ENCODE results near the gene PRELID2. TPM values are rescaled to one million over a fixed set of nuclear protein-coding genes. Genes with fewer than 3 reads are reported as not detected.
"Not testable (repeated sequence)": the region's sequence is repeated elsewhere in the genome, so short reads cannot be mapped to it uniquely, and the experiment has no call there.

The PRELID2 gene
- total RNA-seq, 1 donor, result 1.7 TPM

DNA sequence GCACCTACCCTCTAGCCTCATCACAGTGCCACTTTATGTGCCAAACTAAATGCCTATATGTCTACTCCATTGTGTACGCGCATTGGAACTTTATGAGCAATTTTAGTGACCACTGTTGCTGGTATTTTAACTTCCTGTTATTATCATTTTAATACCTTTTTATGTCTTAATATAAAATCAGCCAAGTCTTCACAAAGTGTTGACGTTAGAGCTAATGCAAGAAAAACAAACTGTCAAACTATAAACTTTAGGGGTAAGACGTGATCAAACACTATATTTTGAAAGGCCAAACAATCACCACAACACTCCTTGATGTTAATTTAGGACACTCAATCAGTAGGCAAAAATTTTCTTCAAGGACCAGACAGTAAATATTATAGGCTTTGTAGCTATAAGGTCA, 73.9 kb downstream of the PRELID2 start:
- Histone ChIP-seq H3K9me3 (ENCODE audit: low read depth, low read length) (no peaks in the 10 kb centered on the region), H3K4me3 (ENCODE audit: low read length) (no peak overlapping the region), H3K27me3 (ENCODE audit: insufficient read depth, low read length) (no peaks in the 10 kb centered on the region), H3K4me1 (ENCODE audit: insufficient read depth, low read length) (no peaks in the 10 kb centered on the region)

DNA sequence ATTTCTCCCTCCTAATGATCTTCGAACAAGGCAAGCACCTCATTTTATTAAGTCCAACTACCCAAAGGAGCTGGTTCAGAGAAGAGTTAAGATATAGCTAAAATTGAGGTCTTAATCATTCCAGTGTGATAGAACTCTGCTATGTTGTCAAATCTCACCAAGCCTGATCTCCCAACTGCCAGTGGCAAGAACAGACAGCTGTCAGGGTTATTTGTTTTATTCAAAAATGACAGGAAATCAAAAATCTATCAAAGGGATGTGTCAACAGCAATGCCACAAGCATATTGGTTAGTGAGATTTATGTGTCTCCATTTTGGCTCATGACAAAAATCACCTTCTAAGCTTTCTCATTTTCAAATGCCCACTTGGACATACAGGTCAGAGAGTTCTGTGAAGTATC, 74.5 kb downstream of the PRELID2 start:
- Histone ChIP-seq H3K4me3 (ENCODE audit: low read length) (no peak overlapping the region), H3K9me3 (ENCODE audit: low read depth, low read length) (no peaks in the 10 kb centered on the region), H3K4me1 (ENCODE audit: insufficient read depth, low read length) (no peaks in the 10 kb centered on the region), H3K27me3 (ENCODE audit: insufficient read depth, low read length) (no peaks in the 10 kb centered on the region)

DNA sequence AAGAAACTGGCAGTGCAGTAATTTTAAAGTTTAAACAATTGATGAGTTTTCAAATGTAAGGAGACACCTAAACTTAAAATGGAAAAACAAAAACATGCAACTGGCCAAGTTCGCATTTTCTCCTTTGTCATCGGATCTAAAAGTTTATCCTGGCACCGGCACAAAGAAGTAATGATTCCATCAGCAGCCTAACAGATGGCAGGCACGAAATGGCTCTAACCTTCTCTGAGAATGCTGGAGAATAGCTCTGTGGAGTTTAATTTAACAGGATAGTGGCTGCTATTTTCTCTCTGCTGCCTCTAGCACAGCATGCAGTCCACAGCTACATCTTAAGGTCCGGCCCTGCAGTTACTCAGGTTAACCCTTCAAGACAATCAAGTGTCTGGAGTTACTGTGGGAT, 82.2 kb downstream of the PRELID2 start:
- Histone ChIP-seq H3K27me3 (ENCODE audit: insufficient read depth, low read length) (no peaks in the 10 kb centered on the region), H3K4me1 (ENCODE audit: insufficient read depth, low read length) (no peaks in the 10 kb centered on the region), H3K4me3 (ENCODE audit: low read length) (no peak overlapping the region), H3K9me3 (ENCODE audit: low read depth, low read length) (no peaks in the 10 kb centered on the region)

DNA sequence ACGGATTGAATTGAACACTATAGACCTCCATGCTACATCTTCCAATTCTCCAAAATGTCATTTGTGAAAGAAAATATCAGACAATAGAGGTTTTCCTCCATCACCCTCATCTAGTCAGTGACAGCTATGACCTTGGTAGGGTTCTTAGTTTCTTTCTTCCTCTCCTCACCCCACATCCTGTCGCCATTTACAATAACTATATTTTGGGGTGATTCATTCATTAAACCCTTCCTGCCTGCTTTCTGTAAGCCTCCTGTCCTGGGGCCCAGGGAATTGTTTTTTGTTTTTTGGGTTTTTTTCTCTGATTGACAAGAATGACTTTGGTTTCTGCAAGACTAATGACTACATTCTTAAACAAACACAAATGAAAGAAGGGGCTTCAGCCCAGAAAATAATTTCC, 82.6 kb downstream of the PRELID2 start:
- H3K4me1 ChIP-seq (ENCODE audit: insufficient read depth, low read length), result no peaks in the 10 kb centered on the region
- H3K9me3 ChIP-seq (ENCODE audit: low read depth, low read length), result no peaks in the 10 kb centered on the region
- H3K27me3 ChIP-seq (ENCODE audit: insufficient read depth, low read length), result no peaks in the 10 kb centered on the region
- no peak overlapping the region for H3K4me3 ChIP-seq (ENCODE audit: low read length)

DNA sequence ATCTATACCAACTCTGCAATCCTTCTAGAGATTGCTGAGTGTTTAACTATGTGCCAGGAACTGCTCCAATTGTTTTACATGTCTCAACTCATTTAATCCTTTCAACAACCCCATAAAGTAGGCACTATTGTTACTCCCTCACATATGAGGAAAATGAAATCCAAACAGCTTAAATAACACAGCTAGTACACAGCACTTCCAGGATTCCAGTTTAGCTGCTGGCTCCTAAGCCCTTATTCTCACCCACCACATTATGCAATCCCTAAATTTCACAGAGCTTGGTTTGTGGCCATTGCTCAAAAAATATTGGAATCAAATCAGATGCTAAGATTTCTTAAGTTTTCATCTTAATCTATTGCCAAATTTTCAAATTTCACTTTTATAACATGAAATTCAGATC, 84.9 kb downstream of the PRELID2 start:
- Histone ChIP-seq H3K4me1 (ENCODE audit: insufficient read depth, low read length) (no peaks in the 10 kb centered on the region), H3K9me3 (ENCODE audit: low read depth, low read length) (no peaks in the 10 kb centered on the region), H3K27me3 (ENCODE audit: insufficient read depth, low read length) (no peaks in the 10 kb centered on the region), H3K4me3 (ENCODE audit: low read length) (no peak overlapping the region)

DNA sequence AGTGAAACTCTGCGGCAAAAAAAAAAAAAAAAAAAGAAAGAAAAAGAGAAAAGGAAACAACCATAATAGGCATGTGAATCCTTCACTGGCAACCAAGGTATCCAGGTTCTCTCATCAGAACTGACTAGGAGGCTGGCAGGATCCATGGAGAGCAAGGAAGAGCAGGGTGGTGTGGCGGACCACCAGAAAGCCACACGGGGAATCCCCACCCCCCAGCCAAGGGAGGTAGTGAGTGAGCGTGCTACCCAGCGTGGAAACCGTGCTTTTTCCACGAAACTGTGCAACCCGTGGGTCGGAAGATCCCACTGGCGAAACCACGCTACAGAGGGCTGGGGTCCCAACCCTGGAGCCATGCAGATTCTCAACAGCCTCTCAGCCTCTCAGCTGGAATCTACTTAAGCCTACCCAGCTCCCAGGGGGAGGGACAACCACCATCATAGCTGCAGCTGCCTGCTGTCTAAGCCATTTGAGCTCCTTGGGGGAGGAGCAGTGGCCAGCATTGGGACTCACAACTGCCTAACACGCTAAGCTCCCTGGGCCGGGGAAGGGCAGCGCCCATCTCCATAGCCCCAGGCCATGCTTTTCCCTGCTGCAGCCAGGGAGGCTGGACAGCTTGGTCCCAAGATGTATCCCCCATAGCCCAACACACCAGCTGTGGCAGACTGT, 91.6 kb downstream of the PRELID2 start:
- no peaks in the 10 kb centered on the region for H3K9me3 ChIP-seq (ENCODE audit: low read depth, low read length)
- no peak overlapping the region for H3K4me3 ChIP-seq (ENCODE audit: low read length)
- H3K4me1 ChIP-seq (ENCODE audit: insufficient read depth, low read length), result no peaks in the 10 kb centered on the region
- no peaks in the 10 kb centered on the region for H3K27me3 ChIP-seq (ENCODE audit: insufficient read depth, low read length)

DNA sequence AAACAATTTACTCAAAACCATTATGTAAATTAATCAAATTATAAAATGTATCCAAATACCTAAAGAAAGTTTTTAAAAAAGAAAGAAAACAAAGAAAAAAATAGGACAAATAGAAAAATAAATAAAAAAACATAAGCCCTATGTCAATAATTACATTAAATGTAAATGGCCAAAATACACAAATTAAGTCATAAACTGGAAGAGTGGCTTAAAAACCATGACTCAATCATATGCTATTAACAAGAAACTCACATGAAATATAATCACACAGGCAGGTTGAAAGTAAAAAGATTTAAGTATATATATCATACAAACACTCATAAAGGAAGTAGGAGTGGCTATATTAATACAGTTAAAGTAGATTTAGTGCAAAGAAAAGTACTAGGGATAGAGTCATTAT, 95.3 kb downstream of the PRELID2 start:
- no peaks in the 10 kb centered on the region for H3K4me1 ChIP-seq (ENCODE audit: insufficient read depth, low read length)
- no peaks in the 10 kb centered on the region for H3K9me3 ChIP-seq (ENCODE audit: low read depth, low read length)
- no peaks in the 10 kb centered on the region for H3K27me3 ChIP-seq (ENCODE audit: insufficient read depth, low read length)
- H3K4me3 ChIP-seq (ENCODE audit: low read length), result no peak overlapping the region

DNA sequence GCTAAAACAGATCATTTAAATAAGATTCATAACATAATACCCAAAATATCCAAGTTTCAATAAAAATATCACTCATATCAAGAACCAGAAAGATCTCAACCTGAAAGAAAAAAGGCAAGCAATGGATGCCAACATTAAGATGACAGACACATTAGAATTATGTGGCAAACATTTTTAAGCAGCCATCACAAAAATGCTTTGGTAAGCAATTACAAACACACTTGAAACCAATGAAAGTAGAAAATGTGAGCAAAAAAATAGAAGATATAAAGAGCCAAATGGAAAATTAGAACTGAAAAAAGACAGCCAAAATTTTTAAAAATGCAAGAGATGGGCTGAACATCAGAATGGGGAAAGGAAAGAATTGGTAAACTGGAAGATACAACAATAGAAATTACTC, 96.9 kb downstream of the PRELID2 start:
- H3K4me1 ChIP-seq (ENCODE audit: insufficient read depth, low read length), result no peaks in the 10 kb centered on the region
- H3K9me3 ChIP-seq (ENCODE audit: low read depth, low read length), result no peaks in the 10 kb centered on the region
- no peak overlapping the region for H3K4me3 ChIP-seq (ENCODE audit: low read length)
- H3K27me3 ChIP-seq (ENCODE audit: insufficient read depth, low read length), result no peaks in the 10 kb centered on the region

DNA sequence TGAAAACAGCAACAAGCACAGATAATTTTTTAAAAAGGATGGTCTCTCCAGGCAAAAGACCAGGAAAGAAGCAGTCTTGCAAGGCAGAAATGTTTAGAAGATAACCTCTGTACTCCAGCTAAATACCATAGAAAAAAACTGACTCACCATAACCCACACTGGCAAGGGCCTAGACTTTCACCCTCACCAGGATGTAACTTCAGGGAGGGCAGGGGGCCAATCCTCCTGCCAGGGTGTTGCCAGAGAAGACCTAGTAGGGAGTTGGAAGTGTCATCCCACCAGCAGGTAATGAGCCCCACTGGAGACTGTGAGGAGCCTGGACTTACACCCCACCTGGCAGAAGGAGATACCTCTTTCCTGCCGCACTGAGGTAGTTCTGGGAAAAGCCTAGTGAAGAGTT, 97.6 kb downstream of the PRELID2 start:
- Histone ChIP-seq H3K9me3 (ENCODE audit: low read depth, low read length) (no peaks in the 10 kb centered on the region), H3K4me1 (ENCODE audit: insufficient read depth, low read length) (no peaks in the 10 kb centered on the region), H3K27me3 (ENCODE audit: insufficient read depth, low read length) (no peaks in the 10 kb centered on the region), H3K4me3 (ENCODE audit: low read length) (no peak overlapping the region)

DNA sequence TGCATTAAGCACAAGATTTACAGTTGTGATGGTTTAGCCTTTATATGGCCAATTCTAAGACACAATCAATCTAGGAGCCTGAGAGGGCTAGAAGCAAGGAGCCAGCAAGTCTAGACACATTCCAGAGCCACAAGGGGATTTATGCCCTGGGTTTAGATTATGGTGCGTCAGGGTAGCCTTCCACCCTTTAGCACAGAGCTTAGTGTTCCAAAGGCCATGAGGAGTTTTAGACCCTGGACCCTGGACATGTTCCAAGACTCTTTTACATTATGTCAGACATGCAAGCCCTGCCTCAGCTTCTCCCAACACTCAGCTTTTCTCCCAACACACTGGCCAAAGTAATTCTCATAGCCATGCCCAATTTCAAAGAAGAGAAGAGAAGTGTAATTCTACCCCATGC, 105.2 kb downstream of the PRELID2 start:
- H3K27me3 ChIP-seq (ENCODE audit: insufficient read depth, low read length); H3K9me3 ChIP-seq (ENCODE audit: low read depth, low read length); H3K4me3 ChIP-seq (ENCODE audit: low read length); H3K4me1 ChIP-seq (ENCODE audit: insufficient read depth, low read length): not testable (repeated sequence)

DNA sequence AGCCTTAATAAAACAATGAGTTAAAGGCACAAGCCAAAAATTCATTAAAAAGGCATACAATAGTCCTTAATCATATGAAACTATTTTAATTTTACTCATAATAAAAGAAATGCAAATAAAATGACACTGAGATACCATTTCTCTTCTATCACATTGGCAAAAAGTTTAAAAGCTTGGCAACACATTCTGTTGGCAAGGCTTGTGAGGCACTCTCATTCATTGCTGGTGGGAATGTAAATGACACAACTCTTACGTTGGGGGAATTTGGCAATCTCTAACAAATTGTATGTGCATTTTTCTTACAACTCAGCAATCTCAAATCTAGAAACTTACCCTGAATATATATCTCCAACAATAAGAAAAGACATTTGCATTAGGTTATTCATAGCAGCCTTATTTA, 111.6 kb downstream of the PRELID2 start:
- Histone ChIP-seq H3K9me3 (ENCODE audit: low read depth, low read length) (no peaks in the 10 kb centered on the region), H3K4me3 (ENCODE audit: low read length) (no peak overlapping the region), H3K4me1 (ENCODE audit: insufficient read depth, low read length) (no peaks in the 10 kb centered on the region), H3K27me3 (ENCODE audit: insufficient read depth, low read length) (no peaks in the 10 kb centered on the region)

DNA sequence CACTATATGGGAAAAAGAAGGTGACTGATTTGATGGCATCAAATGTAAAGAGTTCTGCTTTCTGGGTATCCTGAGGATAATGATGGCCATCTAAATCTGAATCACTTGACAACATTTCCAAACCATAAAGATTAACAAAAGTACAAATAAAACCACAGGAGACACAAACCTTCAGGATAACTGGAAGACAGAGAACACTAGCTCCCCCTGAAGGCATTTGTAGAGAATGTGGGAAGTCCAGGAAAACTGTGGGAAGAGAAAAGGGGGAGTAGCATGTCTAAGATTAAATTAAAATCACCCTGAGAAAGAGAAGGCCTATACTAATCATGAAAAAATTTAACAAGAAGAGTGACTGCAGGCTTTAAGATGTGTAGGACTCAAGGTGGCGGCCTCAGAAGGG, 116.2 kb downstream of the PRELID2 start:
- H3K4me1 ChIP-seq (ENCODE audit: insufficient read depth, low read length), result no peaks in the 10 kb centered on the region
- no peak overlapping the region for H3K4me3 ChIP-seq (ENCODE audit: low read length)
- no peaks in the 10 kb centered on the region for H3K9me3 ChIP-seq (ENCODE audit: low read depth, low read length)
- H3K27me3 ChIP-seq (ENCODE audit: insufficient read depth, low read length), result no peaks in the 10 kb centered on the region

DNA sequence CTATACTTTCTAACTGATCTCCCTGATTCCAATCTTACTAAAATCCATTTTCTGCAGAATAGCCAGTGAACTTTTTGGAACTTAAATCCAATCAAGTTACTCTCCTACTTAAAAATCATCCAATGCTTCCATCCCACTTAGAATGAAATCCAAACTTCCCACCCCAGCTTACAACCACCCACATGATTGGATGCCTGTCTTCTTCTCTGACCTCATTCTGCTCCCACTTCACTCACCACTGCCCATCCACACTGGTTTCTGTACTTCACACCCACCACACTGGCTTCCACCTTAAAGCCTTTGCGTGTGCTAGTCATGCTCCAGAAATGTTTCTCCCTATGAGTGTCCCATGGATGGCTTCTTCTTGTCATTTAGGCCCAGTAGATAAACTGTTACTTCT, 119.7 kb downstream of the PRELID2 start:
- no peaks in the 10 kb centered on the region for H3K27me3 ChIP-seq (ENCODE audit: insufficient read depth, low read length)
- H3K9me3 ChIP-seq (ENCODE audit: low read depth, low read length), result no peaks in the 10 kb centered on the region
- no peak overlapping the region for H3K4me3 ChIP-seq (ENCODE audit: low read length)
- H3K4me1 ChIP-seq (ENCODE audit: insufficient read depth, low read length), result no peaks in the 10 kb centered on the region

DNA sequence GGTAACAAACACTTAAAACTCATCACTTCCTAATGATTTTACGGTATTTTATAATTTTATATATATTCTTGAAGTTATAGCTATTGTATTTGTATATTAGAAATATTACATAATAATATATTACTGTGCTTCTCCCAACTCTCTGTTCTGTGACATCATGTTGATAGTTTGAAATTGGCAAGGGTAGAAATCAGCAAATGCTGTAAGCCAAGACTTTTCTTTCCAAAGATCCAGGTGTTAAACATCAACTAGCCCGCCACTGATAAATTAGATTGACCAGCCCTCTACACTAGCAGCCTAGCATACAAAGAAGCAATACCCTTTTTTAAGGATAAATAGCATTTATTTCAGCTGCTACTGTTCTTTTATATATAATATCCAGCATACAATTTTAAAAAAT, 122.9 kb downstream of the PRELID2 start:
- Histone ChIP-seq H3K4me1 (ENCODE audit: insufficient read depth, low read length) (no peaks in the 10 kb centered on the region), H3K27me3 (ENCODE audit: insufficient read depth, low read length) (no peaks in the 10 kb centered on the region), H3K9me3 (ENCODE audit: low read depth, low read length) (no peaks in the 10 kb centered on the region), H3K4me3 (ENCODE audit: low read length) (no peak overlapping the region)

DNA sequence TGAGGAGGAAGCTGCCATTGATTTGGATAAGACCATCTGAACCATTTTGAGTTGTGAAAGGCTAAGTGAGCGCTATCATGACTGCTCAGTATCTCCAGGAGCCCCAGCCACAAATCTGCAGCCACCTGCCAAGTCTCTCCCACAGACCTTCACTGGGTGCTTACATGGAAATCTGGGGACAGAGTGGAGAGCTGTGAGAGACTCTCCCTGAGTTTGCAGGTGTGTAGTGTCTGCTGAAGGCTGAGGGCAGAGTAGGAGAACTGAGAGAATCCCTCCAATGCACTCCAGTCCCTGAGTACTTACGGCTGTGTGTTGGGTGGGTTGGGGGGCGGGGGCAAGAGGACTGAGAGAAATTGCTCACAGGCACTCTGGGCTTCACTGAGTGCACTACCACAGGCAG, 123.7 kb downstream of the PRELID2 start:
- H3K27me3 ChIP-seq (ENCODE audit: insufficient read depth, low read length), result no peaks in the 10 kb centered on the region
- no peaks in the 10 kb centered on the region for H3K4me1 ChIP-seq (ENCODE audit: insufficient read depth, low read length)
- no peak overlapping the region for H3K4me3 ChIP-seq (ENCODE audit: low read length)
- H3K9me3 ChIP-seq (ENCODE audit: low read depth, low read length), result no peaks in the 10 kb centered on the region

Data from mononuclear cell (primary cell).